GM21423 (cell line): ENCODE measurements around the gene ZBTB34.
A peak's percentile ranks its signal among the peaks of the same experiment; 100 is the strongest.
"Not testable (repeated sequence)": the region's sequence is repeated elsewhere in the genome, so short reads cannot be mapped to it uniquely, and the experiment has no call there.

Experiments used
- ATAC-seq: cut with Tn5 transposase; IDR thresholded peaks from one replicate; pipeline ENCODE4 v1.9.1; 2021; ENCODE audit warnings: mild to moderate bottlenecking, moderate library complexity; ENCODE audit not compliant: unreplicated experiment

The ZBTB34 gene

GRCh38 chr9:126860077-126860756, at the start of gene ZBTB34:
TSS of gene ZBTB34 (plus strand) at chr9:126860639. CDS start at chr9:126879400, 18,761 bp downstream.
- ATAC-seq, result peak; percentile 63

- ATAC-seq, result no peak
Measured at GRCh38 chr9:126813072-126813471, 47.4 kb upstream of the ZBTB34 start.

- ATAC-seq, result no peak
Measured at GRCh38 chr9:126814091-126814490, 46.3 kb upstream of the ZBTB34 start.

- not testable (repeated sequence) for ATAC-seq
Measured at GRCh38 chr9:126817615-126818014, 42.8 kb upstream of the ZBTB34 start.

- ATAC-seq, result no peak
Measured at GRCh38 chr9:126818482-126818881, 42.0 kb upstream of the ZBTB34 start.

- ATAC-seq, result no peak
Measured at GRCh38 chr9:126819482-126819881, 41.0 kb upstream of the ZBTB34 start.

- no peak for ATAC-seq
Measured at GRCh38 chr9:126822278-126822677, 38.2 kb upstream of the ZBTB34 start.

GRCh38 chr9:126822873-126823272, 37.6 kb upstream of the ZBTB34 start:
- no peak for ATAC-seq

- not testable (repeated sequence) for ATAC-seq
Measured at GRCh38 chr9:126824052-126824451, 36.4 kb upstream of the ZBTB34 start.

GRCh38 chr9:126827227-126827626, 33.2 kb upstream of the ZBTB34 start:
- no peak for ATAC-seq

GRCh38 chr9:126829035-126829434, 31.4 kb upstream of the ZBTB34 start:
- ATAC-seq, result no peak

GRCh38 chr9:126830827-126831226, 29.6 kb upstream of the ZBTB34 start:
- ATAC-seq, result no peak

GRCh38 chr9:126832440-126832839, 28.0 kb upstream of the ZBTB34 start:
- ATAC-seq, result no peak

- ATAC-seq, result no peak
Measured at GRCh38 chr9:126833020-126833419, 27.4 kb upstream of the ZBTB34 start.

GRCh38 chr9:126833710-126834345, 26.6 kb upstream of the ZBTB34 start:
- no peak for ATAC-seq

- ATAC-seq, result no peak
Measured at GRCh38 chr9:126834672-126835071, 25.8 kb upstream of the ZBTB34 start.

- ATAC-seq, result no peak
Measured at GRCh38 chr9:126836216-126836615, 24.2 kb upstream of the ZBTB34 start.

- no peak for ATAC-seq
Measured at GRCh38 chr9:126838055-126838811, 22.2 kb upstream of the ZBTB34 start.

GRCh38 chr9:126838895-126839294, 21.5 kb upstream of the ZBTB34 start:
- no peak for ATAC-seq

GRCh38 chr9:126839301-126839700, 21.1 kb upstream of the ZBTB34 start:
- no peak for ATAC-seq

GRCh38 chr9:126842220-126842842, 18.1 kb upstream of the ZBTB34 start:
- ATAC-seq, result no peak
